Liver (tissue), 9 donors: ENCODE data around the gene ATP5F1D. TPM values are rescaled to one million over a fixed set of nuclear protein-coding genes. Genes with fewer than 3 reads are reported as not detected.

Experiments used
- DNase-seq: peaks from one replicate; pipeline ENCODE4 v3.0.0-alpha.2; 2017; ENCODE audit warnings: low spot score
- H3K27ac ChIP-seq, 2 donors: one replicate each; pipeline ENCODE4 v1.7.0; 2013; ENCODE audit warnings: inconsistent platforms in 2 of 2, low read length in 2 of 2, control low read depth in 1 of 2, low read depth in 1 of 2, mild to moderate bottlenecking in 1 of 2
- H3K27me3 ChIP-seq, 4 donors: one replicate each; pipeline versions ENCODE4 v1.6.1 to v1.7.0; 2013; ENCODE audit warnings: low read length in 3 of 4, inconsistent platforms in 1 of 4, mild to moderate bottlenecking in 1 of 4, moderate library complexity in 1 of 4; ENCODE audit not compliant: control insufficient read depth in 4 of 4, insufficient read depth in 4 of 4
- H3K36me3 ChIP-seq, 4 donors: one replicate each; pipeline versions ENCODE4 v1.6.1 to v1.7.0; 2013; ENCODE audit warnings: low read length in 3 of 4, mild to moderate bottlenecking in 3 of 4, low read depth in 1 of 4, moderate library complexity in 1 of 4; ENCODE audit not compliant: control insufficient read depth in 4 of 4, insufficient read depth in 3 of 4
- H3K4me1 ChIP-seq, 4 donors: one replicate each; pipeline versions ENCODE4 v1.6.1 to v1.7.0; 2013; ENCODE audit warnings: low read length in 3 of 4, mild to moderate bottlenecking in 3 of 4, moderate library complexity in 1 of 4; ENCODE audit not compliant: control insufficient read depth in 4 of 4, insufficient read depth in 4 of 4
- H3K4me3 ChIP-seq, 3 donors: one replicate each; pipeline versions ENCODE4 v1.6.1 to v1.7.0; 2013; ENCODE audit warnings: low read length in 3 of 3, control low read depth in 1 of 3, low read depth in 1 of 3, mild to moderate bottlenecking in 1 of 3
- H3K9ac ChIP-seq, 2 donors: one replicate each; pipeline ENCODE4 v1.7.0; 2013; ENCODE audit warnings: low read length in 2 of 2, mild to moderate bottlenecking in 2 of 2, moderate library complexity in 2 of 2, control low read depth in 1 of 2, low read depth in 1 of 2
- H3K9me3 ChIP-seq, 4 donors: one replicate each; pipeline versions ENCODE4 v1.6.1 to v1.7.0; 2013; ENCODE audit warnings: low read length in 3 of 4; ENCODE audit not compliant: control insufficient read depth in 4 of 4
- EGR1 ChIP-seq, 2 donors: IDR thresholded peaks; 2 replicates each; pipeline ENCODE4 v1.6.1; 2016 to 2018; ENCODE audit warnings: antibody characterized with exemption in 2 of 2, low read depth in 2 of 2
- FOXA1 ChIP-seq: IDR thresholded peaks from 2 replicates; pipeline ENCODE4 v1.6.1; 2016; ENCODE audit warnings: antibody characterized with exemption
- GABPA ChIP-seq, 2 donors: IDR thresholded peaks in 1 of 2; conservative IDR thresholded peaks in 1 of 2; 2 replicates each; pipeline ENCODE4 v1.6.1; 2016; ENCODE audit warnings: antibody characterized with exemption in 2 of 2, mild to moderate bottlenecking in 1 of 2, moderate library complexity in 1 of 2
- HNF4A ChIP-seq, 2 donors: conservative IDR thresholded peaks; 2 replicates each; pipeline ENCODE4 v1.6.1; 2016; ENCODE audit warnings: antibody characterized with exemption in 2 of 2, mild to moderate bottlenecking in 2 of 2
- HNF4G ChIP-seq: IDR thresholded peaks from 2 replicates; pipeline ENCODE4 v1.6.1; 2016; ENCODE audit warnings: antibody characterized with exemption
- JUND ChIP-seq, 2 donors: IDR thresholded peaks; 2 replicates each; pipeline ENCODE4 v1.6.1; 2016; ENCODE audit warnings: antibody characterized with exemption in 2 of 2
- NR2F2 ChIP-seq: IDR thresholded peaks from 2 replicates; pipeline ENCODE4 v1.6.1; 2016; ENCODE audit warnings: antibody characterized with exemption
- RXRA ChIP-seq, 2 donors: IDR thresholded peaks; 2 replicates each; pipeline ENCODE4 v1.6.1; 2017 to 2018; ENCODE audit warnings: antibody characterized with exemption in 2 of 2, mild to moderate bottlenecking in 1 of 2
- SP1 ChIP-seq: IDR thresholded peaks from 2 replicates; pipeline ENCODE4 v1.6.1; 2018; ENCODE audit warnings: antibody characterized with exemption, mild to moderate bottlenecking
- TAF1 ChIP-seq: conservative IDR thresholded peaks from 2 replicates; pipeline ENCODE4 v1.6.1; 2016; ENCODE audit warnings: antibody characterized with exemption, mild to moderate bottlenecking
- YY1 ChIP-seq: IDR thresholded peaks from 2 replicates; pipeline ENCODE4 v1.6.1; 2016; ENCODE audit warnings: antibody characterized with exemption, mild to moderate bottlenecking
- WGBS: extraction: QIAGEN DNeasy Blood & Tissue Kit; methylation state at CpG from one replicate; pipeline ENCODE4 v1.1.7; 2013; 5-methylcytosine and 5-hydroxymethylcytosine counted together
- polyA plus RNA-seq, 2 donors: library from polyadenylated mRNA; stranded (reverse) in 1 of 2; unstranded in 1 of 2; fragments of 200-250 nt in 1 of 2; fragments of >200 nt in 1 of 2; fragmentation: Nextera tagmentation in 1 of 2; extraction: Ambion mirVana in 1 of 2; gene quantifications; one replicate each; pipeline versions ENCODE4 v1.2.1 to v1.2.3, GENCODE V29; 2013 to 2015
- total RNA-seq, 2 donors: library from RNA; depleted of rRNA; stranded (reverse); fragments of >200 nt; gene quantifications; one replicate each; pipeline ENCODE4 v1.2.3, GENCODE V29; 2014
- TF ChIP-seq, protein P1 (sequence below): IDR thresholded peaks from 2 replicates; pipeline ENCODE4 v1.6.1; 2016; ENCODE audit warnings: antibody characterized with exemption, mild to moderate bottlenecking
- TF ChIP-seq, protein P2 (sequence below): IDR thresholded peaks from 2 replicates; pipeline ENCODE4 v1.6.1; 2016; ENCODE audit warnings: antibody characterized with exemption
- donor health status: healthy.
- donor health status: healthy.
- donor health status: healthy.
- donor health status: healthy.
- donor health status: healthy.

ATP5F1D gene
- total and polyA plus RNA-seq, 4 donors: 20.2 to 315 (median 145) TPM

- WGBS: 91% methylated on average over 37 of the region's 37 CpGs
- no peaks in the 10 kb centered on the region for H3K9me3 ChIP-seq
- H3K4me3 ChIP-seq: no peak overlapping the region
- peak overlapping the region; percentile 28 to 57 for H3K27ac ChIP-seq
- H3K36me3 ChIP-seq: peaks cover 0 to 13% (median 9%) of the 10 kb centered on the region in 4 donors
- no peaks in the 10 kb centered on the region for H3K27me3 ChIP-seq
- H3K4me1 ChIP-seq: peaks cover 13 to 25% (median 20%) of the 10 kb centered on the region in 4 donors
- no peak overlapping the region for H3K9ac ChIP-seq
- TF ChIP-seq FOXA1 (no peak), NR2F2 (no peak)
- TF ChIP-seq, protein P1, sequence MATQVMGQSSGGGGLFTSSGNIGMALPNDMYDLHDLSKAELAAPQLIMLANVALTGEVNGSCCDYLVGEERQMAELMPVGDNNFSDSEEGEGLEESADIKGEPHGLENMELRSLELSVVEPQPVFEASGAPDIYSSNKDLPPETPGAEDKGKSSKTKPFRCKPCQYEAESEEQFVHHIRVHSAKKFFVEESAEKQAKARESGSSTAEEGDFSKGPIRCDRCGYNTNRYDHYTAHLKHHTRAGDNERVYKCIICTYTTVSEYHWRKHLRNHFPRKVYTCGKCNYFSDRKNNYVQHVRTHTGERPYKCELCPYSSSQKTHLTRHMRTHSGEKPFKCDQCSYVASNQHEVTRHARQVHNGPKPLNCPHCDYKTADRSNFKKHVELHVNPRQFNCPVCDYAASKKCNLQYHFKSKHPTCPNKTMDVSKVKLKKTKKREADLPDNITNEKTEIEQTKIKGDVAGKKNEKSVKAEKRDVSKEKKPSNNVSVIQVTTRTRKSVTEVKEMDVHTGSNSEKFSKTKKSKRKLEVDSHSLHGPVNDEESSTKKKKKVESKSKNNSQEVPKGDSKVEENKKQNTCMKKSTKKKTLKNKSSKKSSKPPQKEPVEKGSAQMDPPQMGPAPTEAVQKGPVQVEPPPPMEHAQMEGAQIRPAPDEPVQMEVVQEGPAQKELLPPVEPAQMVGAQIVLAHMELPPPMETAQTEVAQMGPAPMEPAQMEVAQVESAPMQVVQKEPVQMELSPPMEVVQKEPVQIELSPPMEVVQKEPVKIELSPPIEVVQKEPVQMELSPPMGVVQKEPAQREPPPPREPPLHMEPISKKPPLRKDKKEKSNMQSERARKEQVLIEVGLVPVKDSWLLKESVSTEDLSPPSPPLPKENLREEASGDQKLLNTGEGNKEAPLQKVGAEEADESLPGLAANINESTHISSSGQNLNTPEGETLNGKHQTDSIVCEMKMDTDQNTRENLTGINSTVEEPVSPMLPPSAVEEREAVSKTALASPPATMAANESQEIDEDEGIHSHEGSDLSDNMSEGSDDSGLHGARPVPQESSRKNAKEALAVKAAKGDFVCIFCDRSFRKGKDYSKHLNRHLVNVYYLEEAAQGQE: no peak
- DNase-seq: no peak
Measured at GRCh38 chr19:1218751-1219567, 22.6 kb upstream of the ATP5F1D start.

DNA sequence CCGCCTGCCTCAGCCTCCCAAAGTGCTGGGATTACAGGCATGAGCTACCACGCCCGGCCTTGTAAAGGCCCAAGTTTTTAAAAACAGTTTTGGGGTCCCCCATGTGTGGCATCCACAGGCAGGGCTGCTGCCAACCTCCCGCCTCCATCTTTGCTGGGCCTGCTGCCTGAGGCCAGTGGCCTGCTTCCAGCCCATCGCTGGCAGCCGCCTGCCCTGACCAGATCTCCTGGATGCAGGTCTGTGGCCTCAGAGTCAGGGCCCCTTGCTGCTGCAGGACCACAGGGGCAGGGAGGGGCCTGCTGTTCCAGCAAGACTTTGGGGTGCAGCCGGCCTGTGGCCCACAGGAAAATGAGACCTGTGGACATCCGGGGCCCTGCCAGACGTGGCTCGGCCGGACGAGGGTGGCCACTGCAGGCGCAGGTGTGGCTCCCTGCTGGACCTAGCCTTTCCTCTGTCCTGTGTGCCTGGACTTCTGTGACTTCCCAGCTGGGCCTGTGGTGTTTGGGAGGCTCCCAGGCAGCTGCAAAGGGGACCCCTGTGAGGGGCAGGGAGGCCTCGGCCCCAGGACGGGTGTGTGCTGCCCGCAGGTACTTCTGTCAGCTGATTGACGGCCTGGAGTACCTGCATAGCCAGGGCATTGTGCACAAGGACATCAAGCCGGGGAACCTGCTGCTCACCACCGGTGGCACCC lies 21.6 kb upstream of the ATP5F1D start:
- WGBS: 94% methylated on average over 19 of the region's 19 CpGs
- H3K36me3 ChIP-seq: peaks cover 0 to 19% (median 11%) of the 10 kb centered on the region in 4 donors
- no peak overlapping the region for H3K4me3 ChIP-seq
- H3K27me3 ChIP-seq: no peaks in the 10 kb centered on the region
- H3K4me1 ChIP-seq: peaks cover 6 to 15% (median 12%) of the 10 kb centered on the region in 4 donors
- no peaks in the 10 kb centered on the region for H3K9me3 ChIP-seq
- H3K9ac ChIP-seq: no peak overlapping the region
- DNase-seq: no peak
- TF ChIP-seq TAF1 (no peak), FOXA1 (no peak)
- TF ChIP-seq, protein P1: no peak
- no peak overlapping the region for H3K27ac ChIP-seq

DNA sequence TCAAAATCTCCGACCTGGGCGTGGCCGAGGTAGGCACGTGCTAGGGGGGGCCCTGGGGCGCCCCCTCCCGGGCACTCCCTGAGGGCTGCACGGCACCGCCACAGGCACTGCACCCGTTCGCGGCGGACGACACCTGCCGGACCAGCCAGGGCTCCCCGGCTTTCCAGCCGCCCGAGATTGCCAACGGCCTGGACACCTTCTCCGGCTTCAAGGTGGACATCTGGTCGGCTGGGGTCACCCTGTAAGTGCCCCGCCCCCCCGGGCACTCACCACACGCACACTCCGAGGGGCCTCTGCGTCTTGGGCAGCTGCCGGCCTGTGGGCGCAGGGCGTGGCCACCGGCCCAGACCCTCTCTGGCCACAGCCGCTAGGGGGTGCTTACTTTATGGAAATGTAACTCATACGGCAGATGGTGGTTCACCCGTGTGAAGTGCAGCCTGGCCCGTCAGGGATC lies 21.0 kb upstream of the ATP5F1D start:
- TF ChIP-seq, protein P1: no peak
- TF ChIP-seq NR2F2 (no peak), FOXA1 (no peak), SP1 (no peak), GABPA (IDR thresholded peaks at IDR 0.05 in 1 of 2, conservative IDR thresholded peaks at IDR 0.05 in 1 of 2) (no peak), HNF4G (no peak), TAF1 (no peak), HNF4A (conservative IDR thresholded peaks at IDR 0.05) (no peak), RXRA (IDR thresholded peaks at IDR 0.05) (no peak), EGR1 (IDR thresholded peaks at IDR 0.05; ENCODE audit: low read depth in 2 of 2) (no peak), JUND (IDR thresholded peaks at IDR 0.05) (no peak), YY1 (no peak)
- TF ChIP-seq, protein P2, sequence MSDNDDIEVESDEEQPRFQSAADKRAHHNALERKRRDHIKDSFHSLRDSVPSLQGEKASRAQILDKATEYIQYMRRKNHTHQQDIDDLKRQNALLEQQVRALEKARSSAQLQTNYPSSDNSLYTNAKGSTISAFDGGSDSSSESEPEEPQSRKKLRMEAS: no peak
- H3K9me3 ChIP-seq: no peaks in the 10 kb centered on the region
- H3K27ac ChIP-seq: no peak overlapping the region
- H3K27me3 ChIP-seq: no peaks in the 10 kb centered on the region
- H3K4me1 ChIP-seq: peaks cover 1 to 10% (median 6%) of the 10 kb centered on the region in 4 donors
- no peak for DNase-seq
- no peak overlapping the region for H3K9ac ChIP-seq
- peaks cover 0 to 21% (median 11%) of the 10 kb centered on the region in 4 donors for H3K36me3 ChIP-seq
- no peak overlapping the region for H3K4me3 ChIP-seq
- WGBS: 91% methylated on average over 33 of the region's 33 CpGs
